ENCODE measurements around the gene TOP2A.

Gene TOP2A

DNA sequence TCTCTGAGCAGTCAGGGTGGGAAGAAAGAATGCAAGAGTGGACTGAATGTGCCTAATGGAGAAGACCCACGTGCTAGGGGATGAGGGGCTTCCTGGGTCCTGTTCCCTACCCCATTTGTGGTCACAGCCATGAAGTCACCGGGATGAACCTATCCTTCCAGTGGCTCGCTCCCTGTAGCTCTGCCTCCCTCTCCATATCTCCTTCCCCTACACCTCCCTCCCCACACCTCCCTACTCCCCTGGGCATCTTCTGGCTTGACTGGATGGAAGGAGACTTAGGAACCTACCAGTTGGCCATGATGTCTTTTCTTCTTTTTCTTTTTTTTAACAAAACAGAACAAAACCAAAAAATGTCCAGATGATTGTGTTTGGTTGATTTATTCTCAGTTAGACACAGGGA lies 39.7 kb upstream of the TOP2A start:
- H3K27ac ChIP-seq, result no peak overlapping the region
- TF ChIP-seq, protein P1, sequence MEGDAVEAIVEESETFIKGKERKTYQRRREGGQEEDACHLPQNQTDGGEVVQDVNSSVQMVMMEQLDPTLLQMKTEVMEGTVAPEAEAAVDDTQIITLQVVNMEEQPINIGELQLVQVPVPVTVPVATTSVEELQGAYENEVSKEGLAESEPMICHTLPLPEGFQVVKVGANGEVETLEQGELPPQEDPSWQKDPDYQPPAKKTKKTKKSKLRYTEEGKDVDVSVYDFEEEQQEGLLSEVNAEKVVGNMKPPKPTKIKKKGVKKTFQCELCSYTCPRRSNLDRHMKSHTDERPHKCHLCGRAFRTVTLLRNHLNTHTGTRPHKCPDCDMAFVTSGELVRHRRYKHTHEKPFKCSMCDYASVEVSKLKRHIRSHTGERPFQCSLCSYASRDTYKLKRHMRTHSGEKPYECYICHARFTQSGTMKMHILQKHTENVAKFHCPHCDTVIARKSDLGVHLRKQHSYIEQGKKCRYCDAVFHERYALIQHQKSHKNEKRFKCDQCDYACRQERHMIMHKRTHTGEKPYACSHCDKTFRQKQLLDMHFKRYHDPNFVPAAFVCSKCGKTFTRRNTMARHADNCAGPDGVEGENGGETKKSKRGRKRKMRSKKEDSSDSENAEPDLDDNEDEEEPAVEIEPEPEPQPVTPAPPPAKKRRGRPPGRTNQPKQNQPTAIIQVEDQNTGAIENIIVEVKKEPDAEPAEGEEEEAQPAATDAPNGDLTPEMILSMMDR (conservative IDR thresholded peaks at IDR 0.05), result no peak
- TF ChIP-seq ZFX (IDR thresholded peaks at IDR 0.05), result no peak

DNA sequence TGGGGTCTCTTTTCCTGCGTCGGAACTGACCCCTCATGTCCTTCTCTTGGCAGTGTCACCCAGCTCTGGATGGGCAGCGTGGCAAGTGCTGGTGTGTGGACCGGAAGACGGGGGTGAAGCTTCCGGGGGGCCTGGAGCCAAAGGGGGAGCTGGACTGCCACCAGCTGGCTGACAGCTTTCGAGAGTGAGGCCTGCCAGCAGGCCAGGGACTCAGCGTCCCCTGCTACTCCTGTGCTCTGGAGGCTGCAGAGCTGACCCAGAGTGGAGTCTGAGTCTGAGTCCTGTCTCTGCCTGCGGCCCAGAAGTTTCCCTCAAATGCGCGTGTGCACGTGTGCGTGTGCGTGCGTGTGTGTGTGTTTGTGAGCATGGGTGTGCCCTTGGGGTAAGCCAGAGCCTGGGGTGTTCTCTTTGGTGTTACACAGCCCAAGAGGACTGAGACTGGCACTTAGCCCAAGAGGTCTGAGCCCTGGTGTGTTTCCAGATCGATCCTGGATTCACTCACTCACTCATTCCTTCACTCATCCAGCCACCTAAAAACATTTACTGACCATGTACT lies 38.8 kb upstream of the TOP2A start:
- H3K27ac ChIP-seq, result no peak overlapping the region
- TF ChIP-seq ZFX (IDR thresholded peaks at IDR 0.05), result no peak
- TF ChIP-seq, protein P1 (conservative IDR thresholded peaks at IDR 0.05), result no peak

DNA sequence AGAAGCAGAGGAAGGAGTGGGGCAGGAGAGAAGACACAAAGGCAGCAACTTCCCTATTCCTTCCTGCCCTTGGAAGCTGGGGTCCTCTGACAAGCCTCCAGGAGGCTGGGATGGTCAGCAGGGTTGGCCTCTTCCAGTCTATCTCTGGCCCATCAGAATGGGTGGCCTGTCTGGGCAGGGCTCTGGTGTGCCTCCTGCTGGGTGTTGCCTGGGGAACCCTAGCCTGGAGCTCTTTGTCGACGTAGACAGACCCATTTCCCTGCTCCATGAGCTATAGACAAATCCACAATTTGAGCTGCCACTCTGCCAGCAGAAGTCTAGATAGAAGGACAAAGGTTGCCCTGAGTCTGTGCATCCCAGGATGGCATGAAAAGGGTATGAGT lies 36.9 kb upstream of the TOP2A start:
- H3K27ac ChIP-seq, result no peak overlapping the region
- TF ChIP-seq ZFX (IDR thresholded peaks at IDR 0.05), result no peak
- TF ChIP-seq, protein P1 (conservative IDR thresholded peaks at IDR 0.05), result no peak

DNA sequence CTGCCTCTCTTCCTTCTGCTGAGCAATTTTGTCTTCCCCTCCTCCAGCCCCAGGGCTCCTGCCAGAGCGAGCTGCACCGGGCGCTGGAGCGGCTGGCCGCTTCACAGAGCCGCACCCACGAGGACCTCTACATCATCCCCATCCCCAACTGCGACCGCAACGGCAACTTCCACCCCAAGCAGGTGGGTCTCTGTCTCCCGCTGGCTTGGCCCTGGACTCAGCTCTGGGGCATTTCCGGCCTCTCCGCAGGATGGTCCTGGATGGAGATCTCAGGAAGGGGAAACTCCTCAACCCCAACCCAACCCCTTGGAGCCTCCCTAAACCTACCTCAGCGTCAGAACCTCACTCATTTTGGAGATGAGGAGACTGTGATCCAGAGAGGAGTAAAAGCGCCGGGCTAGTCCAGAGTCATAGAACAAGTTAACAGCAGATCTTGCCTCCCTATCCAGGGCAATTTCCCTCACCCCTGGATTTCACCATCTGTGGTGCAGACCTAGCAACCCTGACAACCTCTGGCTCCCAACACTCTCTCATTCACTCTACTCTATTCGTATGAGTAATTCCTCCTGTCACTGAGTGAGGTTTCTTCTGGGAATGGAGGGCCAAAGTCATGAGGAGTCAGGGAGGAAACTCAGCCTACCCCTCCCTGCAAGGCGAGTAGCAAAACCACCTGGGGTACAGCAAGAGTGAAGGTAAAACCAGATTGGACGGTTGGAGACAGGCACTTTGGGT lies 36.4 kb upstream of the TOP2A start:
- no peak overlapping the region for H3K27ac ChIP-seq
- TF ChIP-seq, protein P1 (conservative IDR thresholded peaks at IDR 0.05), result no peak
- TF ChIP-seq ZFX (IDR thresholded peaks at IDR 0.05), result no peak

DNA sequence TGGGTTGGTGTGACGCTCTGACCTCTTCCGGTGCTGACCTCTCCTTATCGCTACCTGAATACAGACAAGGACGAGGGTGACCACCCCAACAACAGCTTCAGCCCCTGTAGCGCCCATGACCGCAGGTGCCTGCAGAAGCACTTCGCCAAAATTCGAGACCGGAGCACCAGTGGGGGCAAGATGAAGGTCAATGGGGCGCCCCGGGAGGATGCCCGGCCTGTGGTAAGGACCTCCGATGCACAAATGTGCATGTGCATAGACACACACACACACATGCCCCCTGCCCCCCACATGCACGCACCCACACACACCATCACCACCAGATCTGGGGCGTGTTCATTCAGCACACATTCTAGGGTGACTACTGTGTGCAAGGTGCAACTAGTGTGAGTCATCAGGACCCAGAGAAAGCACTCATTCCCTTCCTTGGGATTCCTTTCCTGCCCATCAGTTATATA lies 35.3 kb upstream of the TOP2A start:
- H3K27ac ChIP-seq, result no peak overlapping the region
- TF ChIP-seq, protein P1 (conservative IDR thresholded peaks at IDR 0.05), result no peak
- TF ChIP-seq ZFX (IDR thresholded peaks at IDR 0.05), result no peak

DNA sequence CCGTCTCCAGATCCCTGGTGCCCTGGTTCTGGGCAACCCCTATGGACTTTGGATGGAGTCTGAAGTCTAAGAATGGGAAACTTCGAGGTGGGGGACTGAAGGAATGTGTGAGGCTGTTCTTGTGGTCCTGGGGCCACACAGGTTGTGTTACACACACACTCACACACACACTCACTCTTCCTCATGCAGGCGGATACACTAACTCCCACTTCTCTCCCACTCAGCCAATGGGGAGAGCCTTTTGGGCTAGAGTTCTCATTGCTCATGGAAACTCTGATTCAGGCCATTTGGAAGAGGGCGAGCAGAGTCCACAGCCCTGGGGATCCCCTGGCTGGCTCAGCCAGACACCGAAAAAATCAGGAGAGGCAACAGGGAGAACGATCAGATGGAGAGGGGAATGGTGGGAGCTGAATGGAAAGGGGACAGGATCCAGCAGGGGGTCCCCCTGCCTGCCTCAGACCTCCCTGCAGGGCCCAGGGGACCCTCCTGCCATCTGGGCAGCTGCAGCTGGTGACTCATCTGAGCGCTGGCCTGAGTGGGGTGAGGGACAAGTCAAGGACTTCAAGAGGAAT lies 34.6 kb upstream of the TOP2A start:
- H3K27ac ChIP-seq, result no peak overlapping the region
- TF ChIP-seq, protein P1 (conservative IDR thresholded peaks at IDR 0.05), result no peak
- no peak for TF ChIP-seq ZFX (IDR thresholded peaks at IDR 0.05)

DNA sequence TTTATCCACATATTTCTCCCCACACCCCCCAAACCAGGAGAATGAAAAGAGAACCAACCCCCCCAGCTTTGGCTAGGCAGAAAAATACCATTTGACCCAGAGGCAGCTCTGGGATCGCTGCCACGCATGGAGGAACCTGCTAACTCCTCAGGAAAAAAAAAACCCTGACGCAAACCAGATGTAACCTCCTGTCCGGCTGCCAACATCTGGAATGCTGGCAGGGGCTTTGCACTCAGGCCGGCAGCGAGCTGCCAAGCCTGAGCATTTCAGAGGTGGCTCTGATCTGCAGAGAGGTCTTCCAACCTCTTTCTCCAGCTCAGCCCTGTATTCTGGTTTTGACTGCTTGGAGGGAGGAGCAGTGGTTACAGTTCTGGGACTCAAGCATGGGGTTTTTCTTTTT lies 33.7 kb upstream of the TOP2A start:
- TF ChIP-seq, protein P1 (conservative IDR thresholded peaks at IDR 0.05), result no peak
- TF ChIP-seq ZFX (IDR thresholded peaks at IDR 0.05), result no peak
- no peak overlapping the region for H3K27ac ChIP-seq

All from C4-2B (cell line).